HepG2 (cell line): ENCODE measurements around the gene TTC32.

Experiments
- EP300 ChIP-seq, 3 experiments: sonication (generic) in 1 of 3; formaldehyde crosslinking in 1 of 3; IDR thresholded peaks; 2 replicates each; pipeline versions ENCODE4 v1.5.1 to v1.6.1; 2011 to 2020; ENCODE audit warnings: low read depth in 2 of 3, low read length in 2 of 3, borderline replicate concordance in 1 of 3, improper control_type of control experiment in 1 of 3, mild to moderate bottlenecking in 1 of 3, missing genetic modification reagents in 1 of 3, moderate library complexity in 1 of 3
- FOXK2 ChIP-seq: fragments of 450-650 bp; IDR thresholded peaks from 2 replicates; pipeline ENCODE4 v1.6.1; 2016
- KDM5B ChIP-seq: sonication (generic); formaldehyde crosslinking; IDR thresholded peaks from 2 replicates; pipeline ENCODE4 v1.4.0; 2020; ENCODE audit warnings: missing genetic modification reagents, mild to moderate bottlenecking, borderline replicate concordance
- TF ChIP-seq, protein P1 (sequence below): IDR thresholded peaks from 2 replicates; pipeline ENCODE4 v1.6.1; 2016; ENCODE audit warnings: low read depth
- TF ChIP-seq, protein P2 (sequence below), 2 experiments: sonication (generic) in 1 of 2; formaldehyde crosslinking in 1 of 2; IDR thresholded peaks; 2 replicates each; pipeline versions ENCODE4 v1.5.1 to v1.6.1; 2011 to 2020; ENCODE audit warnings: borderline replicate concordance in 1 of 2, low read depth in 1 of 2, low read length in 1 of 2, mild to moderate bottlenecking in 1 of 2, missing genetic modification reagents in 1 of 2, moderate library complexity in 1 of 2
- TF ChIP-seq, protein P3 (sequence below): sonication (generic); formaldehyde crosslinking; IDR thresholded peaks from 2 replicates; pipeline ENCODE4 v1.5.0; 2020; ENCODE audit warnings: mild to moderate bottlenecking, missing genetic modification reagents, moderate library complexity

DNA sequence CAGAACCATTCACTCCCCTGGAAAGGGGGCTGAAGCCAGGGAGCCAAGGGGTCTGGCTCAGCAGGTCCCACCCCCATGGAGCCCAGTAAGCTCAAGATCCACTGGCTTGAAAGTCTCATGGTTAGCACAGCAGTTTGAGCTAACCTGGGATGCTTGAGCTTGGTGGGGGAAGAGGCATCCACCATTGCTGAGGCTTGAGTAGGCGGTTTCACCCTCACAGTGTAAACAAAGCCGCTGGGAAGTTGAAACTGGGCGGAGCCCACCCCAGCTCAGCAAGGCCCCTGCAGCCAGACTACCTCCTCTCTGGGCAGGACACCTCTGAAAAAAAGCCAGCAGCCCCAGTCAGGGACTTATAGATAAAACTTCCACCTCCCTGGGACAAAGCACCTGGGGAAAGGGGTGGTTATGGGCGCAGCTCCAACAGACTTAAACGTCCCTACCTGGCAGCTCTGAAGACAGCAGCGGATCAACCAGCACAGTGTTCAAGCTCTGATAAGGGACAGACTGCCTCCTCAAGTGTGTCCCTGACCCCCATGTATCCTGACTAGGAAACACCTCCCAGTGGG is 14.7 kb upstream of the TTC32 start:
- TF ChIP-seq, protein P1, sequence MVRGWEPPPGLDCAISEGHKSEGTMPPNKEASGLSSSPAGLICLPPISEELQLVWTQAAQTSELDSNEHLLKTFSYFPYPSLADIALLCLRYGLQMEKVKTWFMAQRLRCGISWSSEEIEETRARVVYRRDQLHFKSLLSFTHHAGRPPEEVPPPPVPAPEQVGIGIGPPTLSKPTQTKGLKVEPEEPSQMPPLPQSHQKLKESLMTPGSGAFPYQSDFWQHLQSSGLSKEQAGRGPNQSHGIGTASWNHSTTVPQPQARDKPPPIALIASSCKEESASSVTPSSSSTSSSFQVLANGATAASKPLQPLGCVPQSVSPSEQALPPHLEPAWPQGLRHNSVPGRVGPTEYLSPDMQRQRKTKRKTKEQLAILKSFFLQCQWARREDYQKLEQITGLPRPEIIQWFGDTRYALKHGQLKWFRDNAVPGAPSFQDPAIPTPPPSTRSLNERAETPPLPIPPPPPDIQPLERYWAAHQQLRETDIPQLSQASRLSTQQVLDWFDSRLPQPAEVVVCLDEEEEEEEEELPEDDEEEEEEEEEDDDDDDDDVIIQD (CRISPR knock-in tag) = no peak
- TF ChIP-seq FOXK2 = no peak
- TF ChIP-seq, protein P2, sequence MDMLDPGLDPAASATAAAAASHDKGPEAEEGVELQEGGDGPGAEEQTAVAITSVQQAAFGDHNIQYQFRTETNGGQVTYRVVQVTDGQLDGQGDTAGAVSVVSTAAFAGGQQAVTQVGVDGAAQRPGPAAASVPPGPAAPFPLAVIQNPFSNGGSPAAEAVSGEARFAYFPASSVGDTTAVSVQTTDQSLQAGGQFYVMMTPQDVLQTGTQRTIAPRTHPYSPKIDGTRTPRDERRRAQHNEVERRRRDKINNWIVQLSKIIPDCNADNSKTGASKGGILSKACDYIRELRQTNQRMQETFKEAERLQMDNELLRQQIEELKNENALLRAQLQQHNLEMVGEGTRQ (IDR thresholded peaks at IDR 0.05; ENCODE audit: low read depth, low read length) = no peak
- TF ChIP-seq, protein P2 (CRISPR knock-in tag; IDR thresholded peaks at IDR 0.05; ENCODE audit: borderline replicate concordance) = no peak
- TF ChIP-seq, protein P3, sequence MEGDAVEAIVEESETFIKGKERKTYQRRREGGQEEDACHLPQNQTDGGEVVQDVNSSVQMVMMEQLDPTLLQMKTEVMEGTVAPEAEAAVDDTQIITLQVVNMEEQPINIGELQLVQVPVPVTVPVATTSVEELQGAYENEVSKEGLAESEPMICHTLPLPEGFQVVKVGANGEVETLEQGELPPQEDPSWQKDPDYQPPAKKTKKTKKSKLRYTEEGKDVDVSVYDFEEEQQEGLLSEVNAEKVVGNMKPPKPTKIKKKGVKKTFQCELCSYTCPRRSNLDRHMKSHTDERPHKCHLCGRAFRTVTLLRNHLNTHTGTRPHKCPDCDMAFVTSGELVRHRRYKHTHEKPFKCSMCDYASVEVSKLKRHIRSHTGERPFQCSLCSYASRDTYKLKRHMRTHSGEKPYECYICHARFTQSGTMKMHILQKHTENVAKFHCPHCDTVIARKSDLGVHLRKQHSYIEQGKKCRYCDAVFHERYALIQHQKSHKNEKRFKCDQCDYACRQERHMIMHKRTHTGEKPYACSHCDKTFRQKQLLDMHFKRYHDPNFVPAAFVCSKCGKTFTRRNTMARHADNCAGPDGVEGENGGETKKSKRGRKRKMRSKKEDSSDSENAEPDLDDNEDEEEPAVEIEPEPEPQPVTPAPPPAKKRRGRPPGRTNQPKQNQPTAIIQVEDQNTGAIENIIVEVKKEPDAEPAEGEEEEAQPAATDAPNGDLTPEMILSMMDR = no peak
- no peak for TF ChIP-seq KDM5B (CRISPR knock-in tag)
- no peak for TF ChIP-seq EP300 (IDR thresholded peaks at IDR 0.05; ENCODE audit: low read depth in 2 of 2, low read length in 2 of 2)
- TF ChIP-seq EP300 (CRISPR knock-in tag; IDR thresholded peaks at IDR 0.05; ENCODE audit: borderline replicate concordance) = no peak
